ENCODE measurements around the gene NBPF19.
"Not testable (repeated sequence)": the region's sequence is repeated elsewhere in the genome, so short reads cannot be mapped to it uniquely, and the experiment has no call there.

NBPF19 gene, protein sequence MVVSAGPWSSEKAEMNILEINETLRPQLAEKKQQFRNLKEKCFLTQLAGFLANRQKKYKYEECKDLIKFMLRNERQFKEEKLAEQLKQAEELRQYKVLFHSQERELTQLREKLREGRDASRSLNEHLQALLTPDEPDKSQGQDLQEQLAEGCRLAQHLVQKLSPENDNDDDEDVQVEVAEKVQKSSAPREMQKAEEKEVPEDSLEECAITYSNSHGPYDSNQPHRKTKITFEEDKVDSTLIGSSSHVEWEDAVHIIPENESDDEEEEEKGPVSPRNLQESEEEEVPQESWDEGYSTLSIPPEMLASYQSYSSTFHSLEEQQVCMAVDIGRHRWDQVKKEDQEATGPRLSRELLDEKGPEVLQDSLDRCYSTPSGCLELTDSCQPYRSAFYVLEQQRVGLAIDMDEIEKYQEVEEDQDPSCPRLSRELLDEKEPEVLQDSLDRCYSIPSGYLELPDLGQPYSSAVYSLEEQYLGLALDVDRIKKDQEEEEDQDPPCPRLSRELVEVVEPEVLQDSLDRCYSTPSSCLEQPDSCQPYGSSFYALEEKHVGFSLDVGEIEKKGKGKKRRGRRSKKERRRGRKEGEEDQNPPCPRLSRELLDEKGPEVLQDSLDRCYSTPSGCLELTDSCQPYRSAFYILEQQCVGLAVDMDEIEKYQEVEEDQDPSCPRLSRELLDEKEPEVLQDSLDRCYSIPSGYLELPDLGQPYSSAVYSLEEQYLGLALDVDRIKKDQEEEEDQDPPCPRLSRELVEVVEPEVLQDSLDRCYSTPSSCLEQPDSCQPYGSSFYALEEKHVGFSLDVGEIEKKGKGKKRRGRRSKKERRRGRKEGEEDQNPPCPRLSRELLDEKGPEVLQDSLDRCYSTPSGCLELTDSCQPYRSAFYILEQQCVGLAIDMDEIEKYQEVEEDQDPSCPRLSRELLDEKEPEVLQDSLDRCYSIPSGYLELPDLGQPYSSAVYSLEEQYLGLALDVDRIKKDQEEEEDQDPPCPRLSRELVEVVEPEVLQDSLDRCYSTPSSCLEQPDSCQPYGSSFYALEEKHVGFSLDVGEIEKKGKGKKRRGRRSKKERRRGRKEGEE (N-terminal part only)

DNA sequence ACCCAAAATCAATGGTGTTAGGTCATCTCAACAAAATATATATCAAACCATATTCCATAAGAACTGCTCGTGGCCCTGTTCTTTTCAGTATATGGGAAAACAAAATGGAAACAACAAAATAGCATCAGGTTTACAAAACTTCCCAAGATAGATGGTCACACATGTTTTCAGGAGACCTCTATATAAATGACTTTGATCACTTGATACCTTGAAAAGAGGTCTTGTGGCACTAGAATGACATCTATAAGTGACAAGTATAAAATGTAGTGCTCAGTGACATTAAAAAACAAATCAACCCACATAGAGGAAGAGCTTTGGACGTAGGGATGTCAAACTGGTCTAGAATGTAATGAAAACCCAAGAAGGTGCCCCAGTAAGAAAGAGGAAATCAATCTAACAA is at the start of gene NBPF19:
NBPF19 (plus strand) TSS at position 301 of the 400 bp plus-strand sequence. CDS start 888 bp downstream, outside the sequence.
- H3K9me3 Mint-ChIP-seq; H3K4me3 Mint-ChIP-seq; H3K4me1 Mint-ChIP-seq (ENCODE audit: low read depth); H3K36me3 Mint-ChIP-seq (ENCODE audit: low read depth); H3K27me3 Mint-ChIP-seq (ENCODE audit: low read depth); H3K27ac Mint-ChIP-seq: not testable (repeated sequence)

- H3K4me3 Mint-ChIP-seq; H3K36me3 Mint-ChIP-seq (ENCODE audit: low read depth); H3K27ac Mint-ChIP-seq; H3K9me3 Mint-ChIP-seq; H3K4me1 Mint-ChIP-seq (ENCODE audit: low read depth); H3K27me3 Mint-ChIP-seq (ENCODE audit: low read depth): not testable (repeated sequence)
These were observed 46.5 kb upstream of the NBPF19 start for GRCh38 chr1:149428317-149428716.

GRCh38 chr1:149445451-149445850 is 29.4 kb upstream of the NBPF19 start:
- H3K4me3 Mint-ChIP-seq; H3K9me3 Mint-ChIP-seq; H3K4me1 Mint-ChIP-seq (ENCODE audit: low read depth); H3K27me3 Mint-ChIP-seq (ENCODE audit: low read depth); H3K27ac Mint-ChIP-seq; H3K36me3 Mint-ChIP-seq (ENCODE audit: low read depth): not testable (repeated sequence)

DNA sequence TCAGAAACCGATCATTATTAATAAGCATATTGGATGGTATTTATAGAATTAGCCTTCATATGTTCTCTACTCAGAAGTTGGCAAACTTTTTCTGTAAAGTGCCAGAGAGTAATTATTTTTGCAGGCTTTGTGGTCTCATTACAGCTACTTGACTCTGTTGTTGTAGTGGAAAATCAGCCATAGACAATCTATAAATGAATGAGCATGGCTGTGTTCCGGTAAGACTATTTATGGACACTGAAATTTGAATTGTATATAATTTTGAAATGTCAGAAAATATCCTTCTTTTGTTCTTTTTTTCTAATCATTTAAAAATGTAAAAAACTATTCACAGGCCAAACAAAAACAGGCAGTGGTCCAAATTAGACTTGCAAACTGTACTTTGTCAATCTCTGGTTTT is 22.6 kb upstream of the NBPF19 start:
- H3K27ac Mint-ChIP-seq; H3K9me3 Mint-ChIP-seq; H3K36me3 Mint-ChIP-seq (ENCODE audit: low read depth); H3K4me3 Mint-ChIP-seq; H3K4me1 Mint-ChIP-seq (ENCODE audit: low read depth); H3K27me3 Mint-ChIP-seq (ENCODE audit: low read depth): not testable (repeated sequence)

DNA sequence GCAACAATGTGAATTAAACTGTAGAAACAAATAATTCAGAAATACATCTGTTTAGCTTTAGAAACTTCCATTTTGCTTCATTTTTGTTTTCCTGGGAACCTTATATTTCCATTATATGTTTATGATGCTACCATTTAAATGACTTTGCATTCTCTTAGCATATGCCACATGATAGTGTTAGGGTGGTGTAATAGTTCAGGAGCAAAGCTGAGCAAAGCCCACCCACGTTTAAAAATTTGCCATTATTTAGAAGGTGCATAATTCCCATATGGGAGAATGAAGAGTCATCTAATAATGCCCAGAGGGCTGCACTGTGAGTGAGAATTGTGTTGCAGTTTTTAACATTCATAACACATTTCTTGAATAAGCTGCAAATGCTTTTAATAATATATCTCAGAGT is 22.2 kb upstream of the NBPF19 start:
- not testable (repeated sequence) for H3K27me3 Mint-ChIP-seq (ENCODE audit: low read depth); H3K36me3 Mint-ChIP-seq (ENCODE audit: low read depth); H3K9me3 Mint-ChIP-seq; H3K4me3 Mint-ChIP-seq; H3K4me1 Mint-ChIP-seq (ENCODE audit: low read depth); H3K27ac Mint-ChIP-seq

DNA sequence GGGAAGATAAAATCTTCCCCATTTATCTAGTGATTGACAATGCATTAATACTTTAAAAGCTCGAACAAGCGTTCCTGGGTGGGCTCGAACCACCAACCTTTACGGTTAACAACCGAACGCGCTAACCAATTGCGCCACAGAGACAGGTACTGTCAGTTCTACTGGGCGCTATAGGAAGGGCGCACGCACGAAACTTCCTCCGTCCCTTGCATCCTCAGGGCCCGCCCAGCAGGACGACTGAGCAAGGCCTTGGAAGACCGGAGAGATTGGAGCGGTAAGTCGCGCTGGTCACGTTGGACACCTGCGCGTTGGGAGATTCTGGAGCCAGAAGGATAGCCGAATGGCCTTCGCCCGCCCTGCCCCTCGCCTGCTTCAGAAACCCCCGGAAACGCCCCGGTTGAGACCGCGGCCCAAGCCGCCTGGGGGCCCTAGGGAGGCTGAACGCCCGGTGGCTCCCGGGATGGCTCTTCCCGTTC is 83.5 kb downstream of the NBPF19 start:
- not testable (repeated sequence) for H3K4me1 Mint-ChIP-seq (ENCODE audit: low read depth); H3K9me3 Mint-ChIP-seq; H3K36me3 Mint-ChIP-seq (ENCODE audit: low read depth); H3K27me3 Mint-ChIP-seq (ENCODE audit: low read depth)
- peak overlapping the region; percentile 86 for H3K4me3 Mint-ChIP-seq
- H3K27ac Mint-ChIP-seq: peak overlapping the region; percentile 93

DNA sequence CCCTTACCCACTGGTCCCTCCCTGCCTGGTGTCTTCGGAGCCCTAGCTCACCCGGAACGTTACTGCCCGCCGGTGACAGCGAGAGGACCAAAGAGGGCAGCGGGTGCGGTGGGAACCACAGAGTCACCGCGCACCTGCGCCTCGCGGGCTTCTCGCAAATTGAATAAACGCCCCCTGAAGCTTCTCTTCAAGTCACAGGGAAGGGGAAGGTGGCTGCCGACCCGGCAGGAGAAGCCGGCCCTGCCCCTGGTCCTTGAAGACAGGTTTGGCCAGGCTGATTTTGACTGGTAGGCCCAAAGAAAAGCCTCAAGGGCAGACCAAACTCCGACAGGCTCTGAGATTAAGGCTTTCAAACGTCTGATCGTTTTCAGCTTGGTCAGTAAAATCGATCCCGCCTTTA is 87.0 kb downstream of the NBPF19 start:
- H3K4me1 Mint-ChIP-seq (ENCODE audit: low read depth); H3K27ac Mint-ChIP-seq; H3K36me3 Mint-ChIP-seq (ENCODE audit: low read depth); H3K9me3 Mint-ChIP-seq; H3K4me3 Mint-ChIP-seq; H3K27me3 Mint-ChIP-seq (ENCODE audit: low read depth): not testable (repeated sequence)

DNA sequence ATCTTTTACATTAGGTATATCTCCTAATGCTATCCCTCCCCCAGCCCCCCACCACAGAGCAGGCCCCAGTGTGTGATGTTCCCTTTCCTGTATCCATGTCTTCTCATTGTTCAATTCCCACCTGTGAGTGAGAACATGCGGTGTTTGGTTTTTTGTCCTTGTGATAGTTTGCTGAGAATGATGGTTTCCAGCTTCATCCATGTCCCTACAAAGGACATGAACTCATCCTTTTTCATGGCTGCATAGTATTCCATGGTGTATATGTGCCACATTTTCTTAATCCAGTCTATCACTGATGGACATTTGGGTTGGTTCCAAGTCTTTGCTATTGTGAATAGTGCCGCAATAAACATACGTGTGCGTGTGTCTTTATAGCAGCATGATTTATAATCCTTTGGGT is 90.6 kb downstream of the NBPF19 start:
- not testable (repeated sequence) for H3K27me3 Mint-ChIP-seq (ENCODE audit: low read depth); H3K27ac Mint-ChIP-seq; H3K4me1 Mint-ChIP-seq (ENCODE audit: low read depth); H3K36me3 Mint-ChIP-seq (ENCODE audit: low read depth); H3K4me3 Mint-ChIP-seq; H3K9me3 Mint-ChIP-seq

GRCh38 chr1:149572763-149573162 is 97.9 kb downstream of the NBPF19 start:
- not testable (repeated sequence) for H3K36me3 Mint-ChIP-seq (ENCODE audit: low read depth); H3K4me1 Mint-ChIP-seq (ENCODE audit: low read depth); H3K9me3 Mint-ChIP-seq; H3K4me3 Mint-ChIP-seq; H3K27ac Mint-ChIP-seq; H3K27me3 Mint-ChIP-seq (ENCODE audit: low read depth)

GRCh38 chr1:149585592-149585991 is 110.7 kb downstream of the NBPF19 start:
- H3K4me1 Mint-ChIP-seq (ENCODE audit: low read depth): not testable (repeated sequence)
- Mint-ChIP-seq H3K27ac (peak overlapping the region; percentile 58), H3K4me3 (peak overlapping the region; percentile 7)

More at GRCh38 chr1:149585592-149585991, 110.7 kb downstream of the NBPF19 start:
- not testable (repeated sequence) for H3K9me3 Mint-ChIP-seq; H3K27me3 Mint-ChIP-seq (ENCODE audit: low read depth); H3K36me3 Mint-ChIP-seq (ENCODE audit: low read depth)

Data from T-helper 1 cell treated with Interleukin-12 subunit alpha and Interleukin-12 subunit beta and Interleukin-4 antibody, amounts not matched to agents 30 μg/mL and 1 μg/mL, for 36 hours (primary cell).